Naive thymus-derived CD4-positive, alpha-beta T cell (primary cell): ENCODE results near the gene GSG1L. TPM values are rescaled to one million over a fixed set of nuclear protein-coding genes. Genes with fewer than 3 reads are reported as not detected.

ENCODE experiments used
- ATAC-seq: fragments of 150-1000 bp; cut with Tn5 transposase; 2 replicates; pipeline ENCODE4 v1.10.0; 2021; ENCODE audit warnings: mild to moderate bottlenecking, moderate library complexity
- CTCF ChIA-PET: fragments of 350-600 bp; sonication (Branson Sonifier 250); formaldehyde crosslinking; loops from one replicate; lab custom pipeline; 2021; ENCODE audit warnings: antibody characterized with exemption; lab: Charles Lee
- POLR2A ChIA-PET: fragments of 350-600 bp; sonication (Branson Sonifier 250); formaldehyde crosslinking; loops from one replicate; lab custom pipeline; 2021; ENCODE audit warnings: antibody characterized with exemption, inconsistent platforms; lab: Charles Lee
- DNase-seq, 9 donors: peaks; one replicate each; pipeline versions ENCODE4 v3.0.0 to v3.0.0-alpha.2; 2020 to 2022; ENCODE audit warnings: mixed read lengths in 1 of 9
- H3K27ac ChIP-seq: one replicate; pipeline ENCODE4 v1.7.0; 2013; ENCODE audit warnings: mild to moderate bottlenecking, low read depth, low read length, moderate library complexity
- H3K27me3 ChIP-seq, 2 donors: one replicate each; pipeline ENCODE4 v1.7.0; 2013; ENCODE audit warnings: low read length in 2 of 2, mild to moderate bottlenecking in 2 of 2, moderate library complexity in 2 of 2; ENCODE audit not compliant: control insufficient read depth in 2 of 2, insufficient read depth in 2 of 2
- H3K36me3 ChIP-seq, 3 experiments: 1 replicate in 2 of 3; 2 replicates in 1 of 3; pipeline ENCODE4 v1.7.0; 2013; ENCODE audit warnings: low read length in 3 of 3, mild to moderate bottlenecking in 3 of 3, moderate library complexity in 1 of 3; ENCODE audit not compliant: insufficient read depth in 3 of 3, control insufficient read depth in 2 of 3
- H3K4me1 ChIP-seq, 2 donors: one replicate each; pipeline ENCODE4 v1.7.0; 2013; ENCODE audit warnings: low read length in 2 of 2, mild to moderate bottlenecking in 2 of 2, moderate library complexity in 1 of 2; ENCODE audit not compliant: control insufficient read depth in 2 of 2, insufficient read depth in 2 of 2
- H3K4me3 ChIP-seq: 2 replicates; pipeline ENCODE4 v1.7.0; 2013; ENCODE audit warnings: mild to moderate bottlenecking, low read length
- H3K9me3 ChIP-seq, 3 experiments: 1 replicate in 2 of 3; 2 replicates in 1 of 3; pipeline ENCODE4 v1.7.0; 2013; ENCODE audit warnings: low read length in 3 of 3; ENCODE audit not compliant: control insufficient read depth in 2 of 3
- H3K27ac Mint-ChIP-seq, 9 donors: one replicate each; pipeline ENCODE4 v1.8.0; 2020 to 2022; ENCODE audit warnings: mixed read lengths in 9 of 9, mild to moderate bottlenecking in 8 of 9, moderate library complexity in 5 of 9, inconsistent platforms in 2 of 9
- H3K27me3 Mint-ChIP-seq, 5 donors: one replicate each; pipeline ENCODE4 v1.8.0; 2021 to 2022; ENCODE audit warnings: mixed read lengths in 5 of 5, mild to moderate bottlenecking in 1 of 5
- H3K36me3 Mint-ChIP-seq, 5 donors: one replicate each; pipeline ENCODE4 v1.8.0; 2020 to 2022; ENCODE audit warnings: mixed read lengths in 5 of 5, mild to moderate bottlenecking in 3 of 5, inconsistent platforms in 1 of 5
- H3K4me1 Mint-ChIP-seq, 7 donors: one replicate each; pipeline ENCODE4 v1.8.0; 2020 to 2022; ENCODE audit warnings: mixed read lengths in 7 of 7, mild to moderate bottlenecking in 3 of 7, inconsistent platforms in 1 of 7
- H3K4me3 Mint-ChIP-seq, 10 donors: one replicate each; pipeline ENCODE4 v1.8.0; 2020 to 2022; ENCODE audit warnings: mild to moderate bottlenecking in 10 of 10, mixed read lengths in 10 of 10, moderate library complexity in 6 of 10, inconsistent platforms in 2 of 10
- H3K9me3 Mint-ChIP-seq, 11 donors: one replicate each; pipeline ENCODE4 v1.8.0; 2020 to 2022; ENCODE audit warnings: mixed read lengths in 11 of 11, mild to moderate bottlenecking in 4 of 11, inconsistent platforms in 1 of 11, moderate library complexity in 1 of 11
- intact Hi-C, 2 donors: fragments of 100-400 bp; cut with micrococcal nuclease; formaldehyde crosslinking; loops; one replicate each; pipeline ENCODE4 v1.15.1; 2023
- polyA plus RNA-seq, 2 donors: library from polyadenylated mRNA; unstranded; fragments of 300-500 nt; fragmentation: Illumina TruSeq; gene quantifications; one replicate each; pipeline ENCODE4 v1.2.3, GENCODE V29; 2021
- total RNA-seq, 6 experiments: library from RNA in 5 of 6; stranded (reverse) in 5 of 6; gene quantifications; 1 replicate in 5 of 6; 2 replicates in 1 of 6; pipeline ENCODE4 v1.2.3 and lab custom pipeline; 2021 to 2026

Gene GSG1L
- total and polyA plus RNA-seq, 7 experiments from 2014 or later: 0.10 TPM; not detected in 6

GRCh38 chr16:28059841-28060575, 3.5 kb downstream of the GSG1L start:
- ATAC-seq (no peak), DNase-seq (no peak)
- CTCF ChIA-PET: no interaction called here
- Mint-ChIP-seq H3K27ac (no peak overlapping the region), H3K36me3 (no peaks in the 10 kb centered on the region), H3K4me3 (no peak overlapping the region), H3K9me3 (peaks cover 0 to 2% (median 0%) of the 10 kb centered on the region in 11 donors), H3K27me3 (peaks cover 51 to 62% (median 59%) of the 10 kb centered on the region in 5 donors), H3K4me1 (peaks cover 0 to 12% (median 5%) of the 10 kb centered on the region in 7 donors)
- Histone ChIP-seq H3K27ac (no peak overlapping the region), H3K4me3 (no peak overlapping the region), H3K36me3 (no peaks in the 10 kb centered on the region), H3K27me3 (peaks cover 0 to 4% of the 10 kb centered on the region in 2 donors), H3K9me3 (no peaks in the 10 kb centered on the region), H3K4me1 (no peaks in the 10 kb centered on the region)
- intact Hi-C loops: no loop called here
- POLR2A ChIA-PET: no interaction called here

GRCh38 chr16:28058839-28059589, 4.5 kb downstream of the GSG1L start:
- Mint-ChIP-seq H3K27ac (peak overlapping the region in 1 of 9 donors; percentile 2), H3K4me1 (peaks cover 0 to 12% (median 5%) of the 10 kb centered on the region in 7 donors), H3K27me3 (peaks cover 45 to 61% (median 55%) of the 10 kb centered on the region in 5 donors), H3K9me3 (peaks cover 0 to 2% (median 0%) of the 10 kb centered on the region in 11 donors), H3K36me3 (no peaks in the 10 kb centered on the region), H3K4me3 (no peak overlapping the region)
- peak; percentile 26 for ATAC-seq
- H3K4me3 ChIP-seq: no peak overlapping the region
- intact Hi-C loops: no loop called here
- no peaks in the 10 kb centered on the region for H3K4me1 ChIP-seq
- ChIA-PET POLR2A (no interaction called here), CTCF (no interaction called here)
- H3K27me3 ChIP-seq: peaks cover 0 to 4% of the 10 kb centered on the region in 2 donors
- H3K27ac ChIP-seq: no peak overlapping the region
- no peak for DNase-seq
- H3K36me3 ChIP-seq: no peaks in the 10 kb centered on the region
- no peaks in the 10 kb centered on the region for H3K9me3 ChIP-seq

- no peak overlapping the region for H3K4me3 ChIP-seq
- H3K4me3 Mint-ChIP-seq: no peak overlapping the region
- no peak overlapping the region for H3K27ac Mint-ChIP-seq
- intact Hi-C loops: no loop called here
- H3K36me3 Mint-ChIP-seq: no peaks in the 10 kb centered on the region
- ChIA-PET POLR2A (no interaction called here), CTCF (no interaction called here)
- no peaks in the 10 kb centered on the region for H3K36me3 ChIP-seq
- no peaks in the 10 kb centered on the region for H3K4me1 ChIP-seq
- ATAC-seq (no peak), DNase-seq (no peak)
- no peaks in the 10 kb centered on the region for H3K9me3 ChIP-seq
- H3K27ac ChIP-seq: no peak overlapping the region
- peaks cover 0 to 12% (median 8%) of the 10 kb centered on the region in 7 donors for H3K4me1 Mint-ChIP-seq
- H3K27me3 Mint-ChIP-seq: peaks cover 41 to 68% (median 61%) of the 10 kb centered on the region in 5 donors
- peaks cover 0 to 4% of the 10 kb centered on the region in 2 donors for H3K27me3 ChIP-seq
- peaks cover 0 to 2% (median 0%) of the 10 kb centered on the region in 11 donors for H3K9me3 Mint-ChIP-seq
These were observed 5.6 kb downstream of the GSG1L start for GRCh38 chr16:28057949-28058348.

GRCh38 chr16:28053461-28053860, 10.1 kb downstream of the GSG1L start:
- Histone ChIP-seq H3K27ac (no peak overlapping the region), H3K9me3 (peaks cover 0 to 5% (median 0%) of the 10 kb centered on the region in 3 experiments), H3K4me1 (no peaks in the 10 kb centered on the region), H3K27me3 (no peaks in the 10 kb centered on the region), H3K36me3 (no peaks in the 10 kb centered on the region), H3K4me3 (no peak overlapping the region)
- ATAC-seq: no peak
- DNase-seq: no peak
- Mint-ChIP-seq H3K9me3 (peaks cover 0 to 7% (median 4%) of the 10 kb centered on the region in 11 donors), H3K36me3 (peaks cover 0 to 5% (median 0%) of the 10 kb centered on the region in 5 donors), H3K4me3 (no peak overlapping the region), H3K27ac (no peak overlapping the region), H3K27me3 (peaks cover 2 to 44% (median 31%) of the 10 kb centered on the region in 5 donors), H3K4me1 (peaks cover 0 to 4% (median under 1%) of the 10 kb centered on the region in 7 donors)
- intact Hi-C loops: no loop called here
- ChIA-PET CTCF (no interaction called here), POLR2A (no interaction called here)

GRCh38 chr16:28052274-28053128, 11.0 kb downstream of the GSG1L start:
- H3K4me1 ChIP-seq: no peaks in the 10 kb centered on the region
- ATAC-seq (no peak), DNase-seq (no peak)
- no peak overlapping the region for H3K27ac Mint-ChIP-seq
- intact Hi-C loops: no loop called here
- peaks cover 0 to 6% (median 0%) of the 10 kb centered on the region in 3 experiments for H3K9me3 ChIP-seq
- ChIA-PET POLR2A (no interaction called here), CTCF (interaction anchor here (0.5 kb wide), 1 partner anchor 164 kb away, joined by 5 read pairs; no protein-coding TSS in a partner anchor)
- no peak overlapping the region for H3K4me3 ChIP-seq
- H3K27me3 ChIP-seq: no peaks in the 10 kb centered on the region
- peaks cover 0 to 12% (median 6%) of the 10 kb centered on the region in 11 donors for H3K9me3 Mint-ChIP-seq
- no peaks in the 10 kb centered on the region for H3K36me3 ChIP-seq
- H3K4me3 Mint-ChIP-seq: no peak overlapping the region
- H3K27ac ChIP-seq: no peak overlapping the region
- peaks cover 0 to 4% (median 0%) of the 10 kb centered on the region in 7 donors for H3K4me1 Mint-ChIP-seq
- peaks cover 0 to 36% (median 26%) of the 10 kb centered on the region in 5 donors for H3K27me3 Mint-ChIP-seq
- H3K36me3 Mint-ChIP-seq: peaks cover 0 to 8% (median 0%) of the 10 kb centered on the region in 5 donors

GRCh38 chr16:28051486-28051885, 12.0 kb downstream of the GSG1L start:
- ChIA-PET POLR2A (no interaction called here), CTCF (no interaction called here)
- Mint-ChIP-seq H3K27ac (no peak overlapping the region), H3K4me1 (peaks cover 0 to 4% (median 0%) of the 10 kb centered on the region in 7 donors), H3K36me3 (peaks cover 0 to 10% (median 4%) of the 10 kb centered on the region in 5 donors), H3K27me3 (peaks cover 0 to 38% (median 25%) of the 10 kb centered on the region in 5 donors), H3K4me3 (no peak overlapping the region), H3K9me3 (peaks cover 3 to 20% (median 6%) of the 10 kb centered on the region in 11 donors)
- peaks cover 0 to 6% (median 0%) of the 10 kb centered on the region in 3 experiments for H3K9me3 ChIP-seq
- no peaks in the 10 kb centered on the region for H3K27me3 ChIP-seq
- DNase-seq (no peak), ATAC-seq (no peak)
- H3K36me3 ChIP-seq: no peaks in the 10 kb centered on the region
- intact Hi-C loops: no loop called here
- H3K4me1 ChIP-seq: no peaks in the 10 kb centered on the region
- H3K27ac ChIP-seq: no peak overlapping the region
- H3K4me3 ChIP-seq: no peak overlapping the region
